HepG2 (cell line): ENCODE measurements around the gene GPC2. TPM values are rescaled to one million over a fixed set of nuclear protein-coding genes. Genes with fewer than 3 reads are reported as not detected.

Experiments used
- ARNTL ChIP-seq: sonication (generic); formaldehyde crosslinking; IDR thresholded peaks from 2 replicates; pipeline ENCODE4 v1.4.0; 2020; ENCODE audit warnings: mild to moderate bottlenecking, missing genetic modification reagents
- ATF6 ChIP-seq: sonication (generic); formaldehyde crosslinking; conservative IDR thresholded peaks from 2 replicates; pipeline ENCODE4 v1.4.0; 2020; ENCODE audit warnings: missing genetic modification reagents
- RBFOX2 ChIP-seq: fragments of 200-400 bp; formaldehyde crosslinking; IDR thresholded peaks from 2 replicates; pipeline ENCODE4 v1.6.1; 2017; ENCODE audit warnings: low read depth, mild to moderate bottlenecking, low read length
- REST ChIP-seq, 2 experiments: IDR thresholded peaks; 2 replicates each; pipeline ENCODE4 v1.6.1; 2011 to 2012; ENCODE audit warnings: low read length in 2 of 2, borderline replicate concordance in 1 of 2, low read depth in 1 of 2, mild to moderate bottlenecking in 1 of 2, moderate library complexity in 1 of 2
- SIX1 ChIP-seq: sonication (generic); formaldehyde crosslinking; IDR thresholded peaks from 2 replicates; pipeline ENCODE4 v1.4.0; 2020; ENCODE audit warnings: missing genetic modification reagents, borderline replicate concordance
- SP2 ChIP-seq: sonication (generic); formaldehyde crosslinking; IDR thresholded peaks from 2 replicates; pipeline ENCODE4 v1.5.1; 2020; ENCODE audit warnings: mild to moderate bottlenecking, missing genetic modification reagents
- ZNF33B ChIP-seq: sonication (generic); formaldehyde crosslinking; IDR thresholded peaks from 2 replicates; pipeline ENCODE4 v1.5.1; 2020; ENCODE audit warnings: mild to moderate bottlenecking, missing genetic modification reagents
- ZSCAN30 ChIP-seq: sonication (generic); formaldehyde crosslinking; IDR thresholded peaks from 2 replicates; pipeline ENCODE4 v1.5.0; 2020; ENCODE audit warnings: mild to moderate bottlenecking, missing genetic modification reagents
- polyA plus RNA-seq, 8 experiments: library from polyadenylated mRNA; depleted of rRNA in 3 of 8; stranded (reverse) in 7 of 8; unstranded in 1 of 8; fragments of >200 nt; fragmentation: Illumina TruSeq in 4 of 8; extraction: Trizol in 4 of 8; gene quantifications; 2 replicates each; pipeline versions ENCODE4 v1.2.1 to v1.2.3, GENCODE V29; 2011 to 2016; ENCODE audit warnings: low read depth in 4 of 8, missing spikeins in 1 of 8, mixed read lengths in 1 of 8; ENCODE audit not compliant: insufficient read depth in 1 of 8
- total RNA-seq, 5 experiments: library from RNA; depleted of rRNA; stranded (reverse); fragments of >200 nt; fragmentation: Illumina TruSeq; extraction: Trizol; gene quantifications; 2 replicates each; pipeline ENCODE4 v1.2.3, GENCODE V29; 2016; ENCODE audit warnings: low read depth in 1 of 5
- TF ChIP-seq, protein P1 (sequence below): IDR thresholded peaks from 2 replicates; pipeline ENCODE4 v1.6.1; 2012; ENCODE audit warnings: low read length, improper control_type of control experiment
- TF ChIP-seq, protein P2 (sequence below): sonication (generic); formaldehyde crosslinking; IDR thresholded peaks from 2 replicates; pipeline ENCODE4 v1.5.0; 2020; ENCODE audit warnings: mild to moderate bottlenecking, missing genetic modification reagents

GPC2 gene
- total and polyA plus RNA-seq, 2 of the 13 experiments (the other 11 are each of a cell fraction or from before 2014, with no cell fraction given) = 0.64 to 0.78 TPM

DNA sequence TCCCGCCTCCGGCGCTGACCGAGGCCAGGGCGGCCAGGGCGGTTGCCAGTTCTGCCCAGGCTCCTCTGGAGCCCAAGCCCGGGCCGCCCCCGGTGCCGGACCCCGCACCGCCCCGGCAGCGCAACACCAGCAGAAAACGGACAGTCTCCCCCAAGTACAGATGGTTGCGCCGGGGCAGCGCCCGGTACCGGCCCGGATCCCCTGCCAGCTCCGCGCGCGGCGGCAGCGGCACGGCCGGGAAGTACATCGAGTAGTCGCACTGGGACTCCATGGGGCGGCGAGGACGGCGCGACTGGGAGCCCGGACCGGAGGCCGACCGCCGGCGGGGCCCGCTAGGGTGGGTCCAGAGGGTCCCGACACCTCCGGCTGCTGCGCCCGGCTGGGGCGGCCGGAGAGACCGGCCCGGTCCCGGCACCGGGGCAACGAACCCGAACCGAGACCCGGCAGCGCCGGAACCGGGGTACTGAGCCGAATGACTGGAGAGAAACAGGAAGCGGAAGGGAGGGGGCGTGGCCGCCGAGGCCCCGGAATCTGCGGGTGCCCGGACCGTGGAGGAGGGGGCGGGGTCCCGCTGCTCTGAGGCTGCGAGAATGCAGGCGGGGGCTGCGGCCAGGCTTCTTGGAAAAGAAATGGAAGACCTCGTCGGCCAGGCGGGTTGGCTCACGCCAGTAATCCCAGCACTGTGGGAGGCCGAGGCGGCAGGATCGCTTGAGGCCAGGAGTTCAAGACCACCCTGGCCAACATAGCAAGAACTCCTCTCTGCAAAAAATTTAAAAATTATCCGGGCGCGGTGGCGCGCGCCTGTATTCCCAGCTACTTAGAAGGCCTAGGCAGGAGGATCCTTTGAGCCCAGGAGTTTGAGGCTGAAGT, 18.7 kb downstream of the GPC2 start, which contains the start of gene TRAPPC14 (continued):
- TF ChIP-seq, protein P1, sequence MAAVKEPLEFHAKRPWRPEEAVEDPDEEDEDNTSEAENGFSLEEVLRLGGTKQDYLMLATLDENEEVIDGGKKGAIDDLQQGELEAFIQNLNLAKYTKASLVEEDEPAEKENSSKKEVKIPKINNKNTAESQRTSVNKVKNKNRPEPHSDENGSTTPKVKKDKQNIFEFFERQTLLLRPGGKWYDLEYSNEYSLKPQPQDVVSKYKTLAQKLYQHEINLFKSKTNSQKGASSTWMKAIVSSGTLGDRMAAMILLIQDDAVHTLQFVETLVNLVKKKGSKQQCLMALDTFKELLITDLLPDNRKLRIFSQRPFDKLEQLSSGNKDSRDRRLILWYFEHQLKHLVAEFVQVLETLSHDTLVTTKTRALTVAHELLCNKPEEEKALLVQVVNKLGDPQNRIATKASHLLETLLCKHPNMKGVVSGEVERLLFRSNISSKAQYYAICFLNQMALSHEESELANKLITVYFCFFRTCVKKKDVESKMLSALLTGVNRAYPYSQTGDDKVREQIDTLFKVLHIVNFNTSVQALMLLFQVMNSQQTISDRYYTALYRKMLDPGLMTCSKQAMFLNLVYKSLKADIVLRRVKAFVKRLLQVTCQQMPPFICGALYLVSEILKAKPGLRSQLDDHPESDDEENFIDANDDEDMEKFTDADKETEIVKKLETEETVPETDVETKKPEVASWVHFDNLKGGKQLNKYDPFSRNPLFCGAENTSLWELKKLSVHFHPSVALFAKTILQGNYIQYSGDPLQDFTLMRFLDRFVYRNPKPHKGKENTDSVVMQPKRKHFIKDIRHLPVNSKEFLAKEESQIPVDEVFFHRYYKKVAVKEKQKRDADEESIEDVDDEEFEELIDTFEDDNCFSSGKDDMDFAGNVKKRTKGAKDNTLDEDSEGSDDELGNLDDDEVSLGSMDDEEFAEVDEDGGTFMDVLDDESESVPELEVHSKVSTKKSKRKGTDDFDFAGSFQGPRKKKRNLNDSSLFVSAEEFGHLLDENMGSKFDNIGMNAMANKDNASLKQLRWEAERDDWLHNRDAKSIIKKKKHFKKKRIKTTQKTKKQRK = no peak
- no peak for TF ChIP-seq ATF6 (CRISPR knock-in tag)
- TF ChIP-seq ZNF33B = no peak
- peak in 1 of 2 experiments; percentile 22; a peak in 1 of 4 replicates for TF ChIP-seq REST (IDR thresholded peaks at IDR 0.05; ENCODE audit: borderline replicate concordance in 1 of 2, low read depth in 1 of 2, low read length in 2 of 2)
- TF ChIP-seq ZSCAN30 (CRISPR knock-in tag) = no peak
- 0 out of 2 replicates have a peak, but pooled peaks have one; percentile 10 for TF ChIP-seq ARNTL
- TF ChIP-seq SP2 (CRISPR knock-in tag) = peak; percentile 7; the same call in 1 of the 2 replicates
- peak; percentile 89 for TF ChIP-seq RBFOX2
- no peak for TF ChIP-seq SIX1
- TF ChIP-seq, protein P2, sequence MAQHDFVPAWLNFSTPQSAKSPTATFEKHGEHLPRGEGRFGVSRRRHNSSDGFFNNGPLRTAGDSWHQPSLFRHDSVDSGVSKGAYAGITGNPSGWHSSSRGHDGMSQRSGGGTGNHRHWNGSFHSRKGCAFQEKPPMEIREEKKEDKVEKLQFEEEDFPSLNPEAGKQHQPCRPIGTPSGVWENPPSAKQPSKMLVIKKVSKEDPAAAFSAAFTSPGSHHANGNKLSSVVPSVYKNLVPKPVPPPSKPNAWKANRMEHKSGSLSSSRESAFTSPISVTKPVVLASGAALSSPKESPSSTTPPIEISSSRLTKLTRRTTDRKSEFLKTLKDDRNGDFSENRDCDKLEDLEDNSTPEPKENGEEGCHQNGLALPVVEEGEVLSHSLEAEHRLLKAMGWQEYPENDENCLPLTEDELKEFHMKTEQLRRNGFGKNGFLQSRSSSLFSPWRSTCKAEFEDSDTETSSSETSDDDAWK (CRISPR knock-in tag) = no peak
